Measurements from ENCODE around the gene DEFB129.
A peak's percentile ranks its signal among the peaks of the same experiment; 100 is the strongest.

The DEFB129 gene

GRCh38 chr20:226958-227357 is at the start of gene DEFB129:
Gene DEFB129, plus strand, starts transcription at chr20:227258. Its CDS starts 31 bp downstream, at chr20:227289.
- Histone ChIP-seq H3K9me2 (replicated peaks; ENCODE audit: insufficient read depth, low read length) (no peaks in the 10 kb centered on the region), H3K9ac (ENCODE audit: low read length) (no peak within 1 kb of the TSS), H2AFZ (ENCODE audit: low read length) (peak within 1 kb of the TSS; percentile 58), H3K27me3 (replicated peaks; ENCODE audit: insufficient read depth, low read length) (no peaks in the 10 kb centered on the region), H3F3A (ENCODE audit: insufficient read depth, low read length) (no peaks in the 10 kb centered on the region), H3K4me2 (ENCODE audit: low read depth, low read length) (0 out of 2 replicates have a peak within 1 kb of the TSS, but pooled peaks have one; percentile 13), H3K27ac (ENCODE audit: low read length) (peak within 1 kb of the TSS; percentile 29; the same call in 1 of the 2 replicates), H3K4me1 (ENCODE audit: low read length) (peaks cover 5% of the 10 kb centered on the region), H3K4me3 (ENCODE audit: low read length) (no peak within 1 kb of the TSS), H3K36me3 (replicated peaks; ENCODE audit: insufficient read depth, low read length) (no peaks in the 10 kb centered on the region), H4K20me1 (ENCODE audit: insufficient read depth, low read length) (no peaks in the 10 kb centered on the region), H3K79me2 (ENCODE audit: low read length) (no peaks in the 10 kb centered on the region), H3K9me3 (replicated peaks; ENCODE audit: insufficient read depth, low read length) (no peaks in the 10 kb centered on the region)
- DNase-seq: no peak
- TF ChIP-seq CTCF (IDR thresholded peaks at IDR 0.05; ENCODE audit: low read length): no peak
- TF ChIP-seq EZH2phosphoT487 (IDR thresholded peaks at IDR 0.05; ENCODE audit: low read length): no peak
- no peak for TF ChIP-seq EZH2 (optimal IDR thresholded peaks at IDR 0.05; ENCODE audit: low read depth, low read length)

- no peaks in the 10 kb centered on the region for H3K36me3 ChIP-seq (replicated peaks; ENCODE audit: insufficient read depth, low read length)
- no peak overlapping the region for H3K4me3 ChIP-seq (ENCODE audit: low read length)
- no peak overlapping the region for H3K4me2 ChIP-seq (ENCODE audit: low read depth, low read length)
- TF ChIP-seq EZH2phosphoT487 (IDR thresholded peaks at IDR 0.05; ENCODE audit: low read length) (no peak), CTCF (IDR thresholded peaks at IDR 0.05; ENCODE audit: low read length) (no peak), EZH2 (optimal IDR thresholded peaks at IDR 0.05; ENCODE audit: low read depth, low read length) (no peak)
- H3K4me1 ChIP-seq (ENCODE audit: low read length): no peaks in the 10 kb centered on the region
- no peaks in the 10 kb centered on the region for H3K9me3 ChIP-seq (replicated peaks; ENCODE audit: insufficient read depth, low read length)
- H3K27me3 ChIP-seq (replicated peaks; ENCODE audit: insufficient read depth, low read length): no peaks in the 10 kb centered on the region
- H3K9ac ChIP-seq (ENCODE audit: low read length): no peak overlapping the region
- H3K9me2 ChIP-seq (replicated peaks; ENCODE audit: insufficient read depth, low read length): no peaks in the 10 kb centered on the region
- H3F3A ChIP-seq (ENCODE audit: insufficient read depth, low read length): no peaks in the 10 kb centered on the region
- no peak overlapping the region for H3K27ac ChIP-seq (ENCODE audit: low read length)
- DNase-seq: no peak
- no peaks in the 10 kb centered on the region for H4K20me1 ChIP-seq (ENCODE audit: insufficient read depth, low read length)
- H3K79me2 ChIP-seq (ENCODE audit: low read length): no peaks in the 10 kb centered on the region
- no peak overlapping the region for H2AFZ ChIP-seq (ENCODE audit: low read length)
These were observed 42.8 kb upstream of the DEFB129 start for GRCh38 chr20:184288-184687.

GRCh38 chr20:187733-188132 is 39.3 kb upstream of the DEFB129 start:
- Histone ChIP-seq H3K9me2 (replicated peaks; ENCODE audit: insufficient read depth, low read length) (no peaks in the 10 kb centered on the region), H3K9me3 (replicated peaks; ENCODE audit: insufficient read depth, low read length) (no peaks in the 10 kb centered on the region), H3K27me3 (replicated peaks; ENCODE audit: insufficient read depth, low read length) (no peaks in the 10 kb centered on the region), H3K4me2 (ENCODE audit: low read depth, low read length) (no peak overlapping the region), H3F3A (ENCODE audit: insufficient read depth, low read length) (no peaks in the 10 kb centered on the region), H3K4me1 (ENCODE audit: low read length) (no peaks in the 10 kb centered on the region), H2AFZ (ENCODE audit: low read length) (no peak overlapping the region), H3K36me3 (replicated peaks; ENCODE audit: insufficient read depth, low read length) (no peaks in the 10 kb centered on the region), H3K9ac (ENCODE audit: low read length) (no peak overlapping the region), H3K27ac (ENCODE audit: low read length) (no peak overlapping the region), H4K20me1 (ENCODE audit: insufficient read depth, low read length) (no peaks in the 10 kb centered on the region), H3K4me3 (ENCODE audit: low read length) (no peak overlapping the region), H3K79me2 (ENCODE audit: low read length) (no peaks in the 10 kb centered on the region)
- no peak for DNase-seq
- TF ChIP-seq EZH2 (optimal IDR thresholded peaks at IDR 0.05; ENCODE audit: low read depth, low read length): no peak
- TF ChIP-seq EZH2phosphoT487 (IDR thresholded peaks at IDR 0.05; ENCODE audit: low read length): no peak
- no peak for TF ChIP-seq CTCF (IDR thresholded peaks at IDR 0.05; ENCODE audit: low read length)

Measured in MM.1S (cell line).